ENCODE measurements around the gene TUBGCP3. TPM values are rescaled to one million over a fixed set of nuclear protein-coding genes. Genes with fewer than 3 reads are reported as not detected.

Gene TUBGCP3
- polyA plus RNA-seq, 4 donors = 28.2 to 41.9 (median 34.6) TPM

- DNase-seq (ENCODE audit: low read depth in 4 of 4, low spot score in 2 of 4) = no peak
Observed at GRCh38 chr13:112532837-112533745, 54.9 kb downstream of the TUBGCP3 start.

- DNase-seq (ENCODE audit: low read depth in 4 of 4, low spot score in 2 of 4) = no peak
Observed at GRCh38 chr13:112531263-112531794, 56.6 kb downstream of the TUBGCP3 start.

DNA sequence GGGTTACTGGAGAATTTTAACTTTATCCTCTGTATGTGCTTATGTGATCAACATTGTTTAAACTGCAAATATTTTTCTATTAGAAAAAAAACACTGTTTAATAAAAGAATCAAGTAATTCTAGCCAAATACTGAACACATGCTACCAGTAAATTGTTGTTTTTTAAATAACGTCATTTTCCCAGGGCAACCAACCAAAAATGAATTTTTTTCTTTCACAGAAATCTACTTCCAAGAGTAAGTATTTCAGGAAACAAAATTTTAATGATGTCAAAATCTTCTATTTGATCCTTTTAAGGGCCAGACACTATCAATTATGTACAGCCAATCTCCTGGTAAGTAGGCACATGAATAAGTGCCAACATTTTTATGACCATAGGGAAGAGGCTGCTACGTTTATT, 57.1 kb downstream of the TUBGCP3 start:
- DNase-seq (ENCODE audit: low read depth in 4 of 4, low spot score in 2 of 4) = no peak

DNA sequence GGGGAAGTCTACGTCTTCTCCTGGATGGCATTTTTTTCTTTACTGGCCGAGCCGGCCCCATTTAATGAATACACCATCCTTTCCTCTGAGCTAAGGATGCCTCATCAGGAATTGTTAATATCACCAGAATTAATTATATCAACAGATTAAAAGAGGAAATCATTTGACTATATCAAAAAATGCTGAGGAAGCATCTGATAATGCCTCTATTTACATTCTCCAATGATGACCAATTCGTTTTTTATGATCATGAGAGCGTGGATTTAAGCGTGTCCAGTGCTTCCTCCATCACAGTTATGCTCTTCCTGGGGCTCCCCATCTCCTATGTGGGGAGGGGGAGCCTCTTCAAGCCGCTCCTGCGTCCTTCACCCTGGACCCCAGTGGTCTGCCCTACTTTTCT, 58.7 kb downstream of the TUBGCP3 start:
- DNase-seq (ENCODE audit: low read depth in 4 of 4, low spot score in 2 of 4) = no peak

- no peak for DNase-seq (ENCODE audit: low read depth in 4 of 4, low spot score in 2 of 4)
Observed at GRCh38 chr13:112526146-112526853, 61.7 kb downstream of the TUBGCP3 start.

- DNase-seq (ENCODE audit: low read depth in 4 of 4, low spot score in 2 of 4) = no peak
Observed at GRCh38 chr13:112525356-112525945, 62.5 kb downstream of the TUBGCP3 start.

GRCh38 chr13:112522578-112522977, 65.4 kb downstream of the TUBGCP3 start:
- no peak for DNase-seq (ENCODE audit: low read depth in 4 of 4, low spot score in 2 of 4)

DNA sequence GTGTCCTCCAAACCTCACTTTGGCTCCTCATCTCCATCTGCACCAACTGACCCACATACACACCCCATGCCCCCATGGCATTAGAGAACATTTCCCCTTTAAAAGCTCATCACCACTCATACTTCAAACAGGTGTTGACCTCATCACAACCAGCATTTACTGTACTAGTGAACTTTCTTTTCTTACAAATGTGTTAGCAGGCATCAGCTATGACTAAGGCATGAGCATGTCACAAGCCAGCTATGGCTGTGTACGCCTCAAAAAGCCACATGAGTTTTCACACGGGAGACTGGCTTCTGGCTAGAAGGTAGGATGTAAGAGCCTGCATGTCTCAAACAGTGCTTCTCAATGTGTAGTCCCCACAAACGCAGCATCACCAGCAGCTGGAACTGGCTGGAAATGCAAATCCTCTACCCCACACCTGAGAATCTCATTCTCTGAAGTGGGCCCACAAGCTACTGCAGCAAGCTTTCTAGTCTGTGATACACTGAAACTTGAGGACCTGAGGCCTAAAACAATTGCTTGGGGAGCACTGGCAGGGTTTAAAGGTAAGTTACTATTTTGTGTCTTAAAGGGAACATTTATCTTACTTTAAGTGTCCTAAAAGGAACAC, 66.8 kb downstream of the TUBGCP3 start:
- no peak for DNase-seq (ENCODE audit: low read depth in 4 of 4, low spot score in 2 of 4)

DNA sequence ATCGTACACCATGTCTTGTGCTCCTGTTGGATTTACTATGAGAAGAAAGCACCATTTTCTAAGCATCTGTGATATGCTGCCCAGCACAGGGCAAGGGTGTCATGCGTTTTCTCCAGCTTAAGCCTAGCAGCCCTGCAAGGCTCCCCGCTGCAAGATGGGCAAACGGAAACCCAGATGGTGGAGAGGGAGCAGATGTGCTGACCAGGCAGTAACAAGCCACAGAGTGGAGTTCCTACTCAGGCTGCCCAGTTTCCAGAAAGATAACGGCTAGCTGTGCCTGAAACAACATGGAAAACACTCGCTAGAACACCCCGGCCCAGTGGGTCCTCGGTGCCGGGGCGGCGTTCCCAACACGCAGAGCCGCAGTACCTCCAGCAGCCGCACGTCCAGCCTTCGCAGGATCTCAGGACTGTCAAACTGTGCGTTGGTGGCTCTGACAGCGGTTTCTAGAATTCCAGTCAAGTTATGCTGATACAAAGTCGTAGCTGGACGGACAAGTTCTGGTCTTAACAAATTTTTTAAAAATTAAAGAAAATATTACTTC, 68.4 kb downstream of the TUBGCP3 start:
- DNase-seq (ENCODE audit: low read depth in 4 of 4, low spot score in 2 of 4) = no peak

- no peak for DNase-seq (ENCODE audit: low read depth in 4 of 4, low spot score in 2 of 4)
Observed at GRCh38 chr13:112516218-112516617, 71.7 kb downstream of the TUBGCP3 start.

DNA sequence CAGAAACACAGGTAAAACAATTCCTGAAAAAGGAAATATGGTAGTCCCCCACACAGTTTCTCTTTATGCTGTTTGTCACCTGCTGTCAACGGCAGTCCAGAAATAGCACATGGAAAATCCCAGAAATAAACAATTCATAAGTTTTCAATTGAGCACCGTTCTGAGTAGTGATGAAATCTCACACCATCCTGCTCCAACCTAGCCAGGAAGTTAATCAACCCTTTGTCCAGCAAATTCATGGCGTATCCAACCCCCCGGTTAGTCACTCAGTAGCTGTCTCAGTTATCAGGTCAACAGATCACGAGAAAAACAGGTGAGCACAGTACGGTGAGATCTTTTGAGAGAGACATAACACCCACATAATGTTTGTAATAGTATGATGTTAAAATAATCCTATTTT, 74.2 kb downstream of the TUBGCP3 start:
- no peak for DNase-seq (ENCODE audit: low read depth in 4 of 4, low spot score in 2 of 4)

- no peak for DNase-seq (ENCODE audit: low read depth in 4 of 4, low spot score in 2 of 4)
Observed at GRCh38 chr13:112510987-112511685, 76.8 kb downstream of the TUBGCP3 start.

- DNase-seq (ENCODE audit: low read depth in 4 of 4, low spot score in 2 of 4) = peak; percentile 11 to 49 (median 26)
Observed at GRCh38 chr13:112510002-112510780, 77.8 kb downstream of the TUBGCP3 start.

DNA sequence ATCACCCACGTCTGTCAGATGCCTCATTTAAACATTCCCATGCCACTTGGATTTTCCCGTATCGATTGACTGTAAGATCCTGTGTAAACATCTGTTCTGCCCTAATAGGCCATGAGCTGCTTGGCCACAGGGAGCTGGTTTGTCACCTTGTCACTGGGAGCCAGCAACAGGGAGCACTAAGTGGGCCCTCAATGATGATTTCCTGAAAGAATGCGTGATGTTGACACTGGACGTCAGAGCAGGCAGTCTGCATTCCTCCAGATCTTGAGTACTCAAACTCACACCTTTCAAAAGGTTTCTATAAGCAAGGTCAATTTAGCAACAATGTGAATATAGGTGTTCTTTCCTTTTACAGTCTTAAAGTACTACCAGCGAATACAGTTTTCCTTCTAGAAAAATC, 78.8 kb downstream of the TUBGCP3 start:
- DNase-seq (ENCODE audit: low read depth in 4 of 4, low spot score in 2 of 4) = no peak

GRCh38 chr13:112506046-112506445, 81.9 kb downstream of the TUBGCP3 start:
- no peak for DNase-seq (ENCODE audit: low read depth in 4 of 4, low spot score in 2 of 4)

GRCh38 chr13:112496166-112496565, 91.8 kb downstream of the TUBGCP3 start:
- no peak for DNase-seq (ENCODE audit: low read depth in 4 of 4, low spot score in 2 of 4)

- DNase-seq (ENCODE audit: low read depth in 4 of 4, low spot score in 2 of 4) = no peak
Observed at GRCh38 chr13:112495465-112495864, 92.5 kb downstream of the TUBGCP3 start.

GRCh38 chr13:112489199-112489598, 98.8 kb downstream of the TUBGCP3 start:
- DNase-seq (ENCODE audit: low read depth in 4 of 4, low spot score in 2 of 4) = no peak
